RWPE1 (cell line): ENCODE data around the gene CCDC85B.
A peak's percentile ranks its signal among the peaks of the same experiment; 100 is the strongest.

Experiments
- CTCF ChIA-PET: fragments of 350-600 bp; sonication (Branson Sonifier 250); formaldehyde crosslinking; extraction: SDS; loops from one replicate; lab custom pipeline; 2021; lab: Yijun Ruan, JAX
- POLR2A ChIA-PET: fragments of 400-600 bp; formaldehyde crosslinking; extraction: SDS; loops from one replicate; lab custom pipeline; 2020; ENCODE audit warnings: antibody characterized with exemption; ENCODE audit not compliant: low non-redundant PET; lab: Yijun Ruan, JAX
- DNase-seq: peaks from one replicate; pipeline ENCODE4 v3.0.0; 2012; ENCODE audit warnings: low spot score
- H3K27ac ChIP-seq: fragments of 450-650 bp; 2 replicates; pipeline ENCODE4 v1.5.1; 2017
- TF ChIP-seq, protein P1 (sequence below): fragments of 450-650 bp; conservative IDR thresholded peaks from 2 replicates; pipeline ENCODE4 v1.5.1; 2017; ENCODE audit warnings: low read depth, mild to moderate bottlenecking

Gene CCDC85B

DNA sequence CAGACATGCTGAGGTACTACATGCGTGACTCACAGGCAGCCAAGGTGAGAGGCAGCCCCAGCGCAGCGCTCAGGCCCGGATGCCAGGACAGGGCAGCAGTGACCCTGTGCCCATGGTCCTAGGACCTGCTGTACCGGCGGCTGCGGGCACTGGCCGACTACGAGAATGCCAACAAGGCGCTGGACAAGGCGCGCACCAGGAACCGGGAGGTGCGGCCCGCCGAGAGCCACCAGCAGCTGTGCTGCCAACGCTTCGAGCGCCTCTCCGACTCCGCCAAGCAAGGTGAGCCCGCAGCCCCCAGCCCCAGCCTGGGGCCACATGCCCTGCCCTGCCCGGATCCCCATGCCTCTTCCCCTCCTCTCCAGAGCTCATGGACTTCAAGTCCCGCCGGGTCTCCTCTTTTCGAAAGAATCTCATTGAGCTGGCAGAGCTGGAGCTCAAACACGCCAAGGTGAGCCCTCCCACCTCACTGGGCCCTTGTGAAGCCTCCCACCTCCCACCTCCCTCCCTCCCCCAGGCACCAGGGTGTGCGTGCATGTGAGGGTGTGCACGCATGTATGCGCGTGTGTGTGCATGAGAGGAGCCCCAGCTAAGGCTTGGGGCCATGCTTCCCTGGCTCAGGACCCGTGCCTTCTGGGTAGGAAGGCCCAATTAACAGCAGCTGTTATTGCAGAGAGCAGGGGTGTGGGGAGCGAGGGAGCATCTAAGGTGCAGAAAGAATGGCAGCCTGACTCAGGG is 37.8 kb upstream of the CCDC85B start:
- ChIA-PET POLR2A (no interaction called here), CTCF (interaction anchor here (0.5 to 1.1 kb wide), 2 partner anchors 28 to 271 kb away, joined by 3 read pairs; no protein-coding TSS in a partner anchor)
- TF ChIP-seq, protein P1, sequence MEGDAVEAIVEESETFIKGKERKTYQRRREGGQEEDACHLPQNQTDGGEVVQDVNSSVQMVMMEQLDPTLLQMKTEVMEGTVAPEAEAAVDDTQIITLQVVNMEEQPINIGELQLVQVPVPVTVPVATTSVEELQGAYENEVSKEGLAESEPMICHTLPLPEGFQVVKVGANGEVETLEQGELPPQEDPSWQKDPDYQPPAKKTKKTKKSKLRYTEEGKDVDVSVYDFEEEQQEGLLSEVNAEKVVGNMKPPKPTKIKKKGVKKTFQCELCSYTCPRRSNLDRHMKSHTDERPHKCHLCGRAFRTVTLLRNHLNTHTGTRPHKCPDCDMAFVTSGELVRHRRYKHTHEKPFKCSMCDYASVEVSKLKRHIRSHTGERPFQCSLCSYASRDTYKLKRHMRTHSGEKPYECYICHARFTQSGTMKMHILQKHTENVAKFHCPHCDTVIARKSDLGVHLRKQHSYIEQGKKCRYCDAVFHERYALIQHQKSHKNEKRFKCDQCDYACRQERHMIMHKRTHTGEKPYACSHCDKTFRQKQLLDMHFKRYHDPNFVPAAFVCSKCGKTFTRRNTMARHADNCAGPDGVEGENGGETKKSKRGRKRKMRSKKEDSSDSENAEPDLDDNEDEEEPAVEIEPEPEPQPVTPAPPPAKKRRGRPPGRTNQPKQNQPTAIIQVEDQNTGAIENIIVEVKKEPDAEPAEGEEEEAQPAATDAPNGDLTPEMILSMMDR: no peak
- no peak for DNase-seq
- H3K27ac ChIP-seq: peak overlapping the region; percentile 39

DNA sequence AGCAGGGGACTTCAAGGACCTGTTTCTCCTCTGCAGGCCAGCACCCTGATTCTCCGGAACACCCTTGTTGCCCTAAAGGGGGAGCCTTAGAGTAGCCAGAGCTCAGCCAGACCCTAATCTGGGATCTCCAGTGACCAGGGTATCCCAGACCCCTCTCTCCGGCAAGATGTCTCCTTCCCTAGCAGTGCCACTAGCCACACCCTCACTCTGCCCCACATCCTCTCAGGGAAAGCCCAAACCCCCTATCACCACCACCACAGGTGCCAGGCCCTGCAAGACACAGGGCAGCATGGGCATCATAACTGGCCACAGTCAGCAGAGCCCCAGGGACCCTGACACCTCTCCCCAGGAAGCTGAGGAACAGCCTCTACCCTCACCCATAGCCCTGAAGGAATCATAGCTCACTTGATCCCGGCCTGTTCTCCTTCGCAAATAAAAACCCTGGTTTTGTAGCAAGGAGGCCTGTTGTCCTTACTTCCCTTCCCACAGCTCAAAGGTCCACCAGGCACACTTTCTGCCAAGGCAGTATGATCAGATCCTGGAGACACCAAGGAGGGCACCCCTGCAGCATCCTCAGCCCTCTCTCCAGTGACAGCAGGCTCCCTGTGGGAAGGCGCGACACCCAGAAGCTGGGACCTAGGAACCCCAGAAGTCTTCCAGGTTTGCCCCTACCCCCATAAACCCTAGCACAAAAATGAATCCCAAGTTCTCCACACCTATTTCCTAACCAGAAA is 37.1 kb upstream of the CCDC85B start:
- no peak for DNase-seq
- ChIA-PET POLR2A (no interaction called here), CTCF (interaction anchor here (0.5 to 0.6 kb wide), 3 partner anchors 130 to 622 kb away, joined by 3 read pairs; no protein-coding TSS in a partner anchor)
- peak overlapping the region; percentile 39 for H3K27ac ChIP-seq
- TF ChIP-seq, protein P1: no peak

DNA sequence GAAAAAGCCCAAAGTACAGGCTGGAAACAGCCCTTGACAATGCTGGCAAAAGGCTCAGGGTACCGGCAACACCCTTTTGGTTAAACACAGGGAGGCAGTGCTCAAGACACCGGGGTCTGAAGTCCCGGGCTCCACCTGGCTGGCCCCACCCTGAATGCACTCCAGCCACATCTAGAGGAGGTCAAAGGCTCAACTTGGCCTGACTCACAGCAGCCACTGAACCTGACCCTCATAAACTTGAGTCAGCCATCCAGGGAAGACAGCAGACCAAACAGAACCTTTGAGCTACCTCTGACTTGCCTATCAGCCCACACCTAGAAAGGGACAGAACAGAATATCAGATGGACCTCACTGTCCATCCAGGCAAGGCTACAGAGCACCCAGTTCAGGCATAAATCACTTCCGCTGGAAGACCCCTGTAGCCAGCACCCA is 36.3 kb upstream of the CCDC85B start:
- TF ChIP-seq, protein P1: no peak
- ChIA-PET CTCF (interaction anchor here (0.6 kb wide), 1 partner anchor 623 kb away, joined by 3 read pairs; no protein-coding TSS in a partner anchor), POLR2A (no interaction called here)
- DNase-seq: no peak
- H3K27ac ChIP-seq: peak overlapping the region; percentile 39

DNA sequence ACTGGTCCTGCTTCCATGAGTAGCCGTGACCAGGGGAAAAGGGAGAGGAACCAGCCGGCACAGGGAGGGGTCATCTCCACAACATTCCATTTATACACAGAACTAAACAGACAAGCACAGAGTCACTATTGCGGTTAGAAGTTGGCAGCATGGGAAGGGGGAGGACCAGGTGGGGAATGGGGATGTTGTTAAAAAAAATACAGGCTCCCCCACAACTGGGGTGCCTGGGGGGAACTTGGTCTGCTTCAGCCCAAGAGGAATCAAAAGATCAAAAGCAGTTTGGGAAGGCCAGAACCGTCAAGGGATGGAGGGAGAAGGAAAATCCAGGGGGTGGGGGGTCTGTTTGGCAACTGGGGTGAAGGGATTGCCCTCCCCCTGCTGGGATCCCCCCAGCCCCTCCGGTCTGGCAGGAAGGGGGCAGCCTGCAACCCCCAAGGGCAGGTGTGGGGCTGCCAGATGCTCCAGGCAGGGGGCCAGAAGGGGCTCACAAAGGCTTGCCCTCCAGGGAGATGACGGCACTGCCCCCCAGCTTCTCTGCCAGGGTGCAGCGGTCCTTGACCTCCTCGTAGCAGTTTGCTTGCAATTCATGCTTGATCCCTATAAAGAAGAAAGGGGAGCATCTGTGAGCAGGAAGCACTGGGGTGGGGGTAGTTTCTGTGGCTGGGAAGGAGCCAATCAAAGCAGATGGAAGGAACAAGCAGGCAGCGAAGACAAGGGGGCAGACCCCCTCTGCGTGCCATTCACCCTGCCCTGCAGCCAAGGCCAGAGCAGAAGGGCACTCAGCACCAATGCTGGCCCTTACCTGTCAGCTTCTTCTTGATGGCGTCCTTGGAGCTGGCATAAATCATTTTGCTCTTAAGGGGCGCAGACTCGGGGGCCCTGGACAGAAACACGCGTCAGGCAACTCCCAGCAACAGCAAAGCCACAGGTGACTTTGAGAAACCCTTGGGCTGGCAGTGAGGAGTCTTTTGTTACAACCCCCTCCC is 35.3 kb upstream of the CCDC85B start:
- TF ChIP-seq, protein P1: no peak
- POLR2A ChIA-PET: no interaction called here
- DNase-seq: no peak
- H3K27ac ChIP-seq: peak overlapping the region; percentile 12; the same call in 1 of the 2 replicates
- CTCF ChIA-PET: no interaction called here

DNA sequence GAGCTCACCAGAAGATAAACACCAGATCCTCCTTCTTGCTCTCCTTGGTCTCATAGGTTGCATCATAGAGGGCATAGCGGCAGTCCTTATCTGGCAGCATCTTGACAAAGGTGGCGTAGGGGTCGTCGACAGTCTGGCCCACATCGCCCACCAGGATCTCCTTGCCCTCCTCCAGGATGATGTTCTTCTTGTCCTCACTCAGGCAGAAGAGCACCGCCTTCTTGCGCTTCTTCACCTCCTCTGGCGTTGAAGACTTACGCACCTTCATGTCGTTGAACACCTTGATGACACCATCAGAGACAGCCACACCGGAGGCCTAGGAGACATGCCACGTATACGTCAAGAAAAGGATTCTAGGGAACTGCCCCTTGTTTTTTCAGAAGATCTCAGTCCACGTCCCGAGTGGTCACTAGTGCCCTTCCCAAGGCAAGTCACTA is 34.5 kb upstream of the CCDC85B start:
- TF ChIP-seq, protein P1: no peak
- DNase-seq: no peak
- ChIA-PET POLR2A (no interaction called here), CTCF (no interaction called here)
- peak overlapping the region; percentile 12; the same call in 1 of the 2 replicates for H3K27ac ChIP-seq
